GM21515 (cell line): ENCODE results near the gene TNFRSF1A.
"Not testable (repeated sequence)": the region's sequence is repeated elsewhere in the genome, so short reads cannot be mapped to it uniquely, and the experiment has no call there.

Experiments
- ATAC-seq: cut with Tn5 transposase; IDR thresholded peaks from one replicate; pipeline ENCODE4 v1.9.1; 2021; ENCODE audit not compliant: unreplicated experiment

The TNFRSF1A gene

GRCh38 chr12:6338536-6338935 is 3.3 kb downstream of the TNFRSF1A start:
- not testable (repeated sequence) for ATAC-seq

- ATAC-seq: no peak
Observed at GRCh38 chr12:6337958-6338433, 3.9 kb downstream of the TNFRSF1A start.

GRCh38 chr12:6336889-6337853 is 4.7 kb downstream of the TNFRSF1A start:
- no peak for ATAC-seq

- no peak for ATAC-seq
Observed at GRCh38 chr12:6336079-6336888, 5.6 kb downstream of the TNFRSF1A start.

- peak; percentile 67 for ATAC-seq
Observed at GRCh38 chr12:6335451-6336078, 6.3 kb downstream of the TNFRSF1A start.

GRCh38 chr12:6334940-6335450 is 6.9 kb downstream of the TNFRSF1A start:
- ATAC-seq: no peak

- no peak for ATAC-seq
Observed at GRCh38 chr12:6334359-6334758, 7.5 kb downstream of the TNFRSF1A start.

- no peak for ATAC-seq
Observed at GRCh38 chr12:6333566-6333965, 8.3 kb downstream of the TNFRSF1A start.

GRCh38 chr12:6333029-6333428 is 8.8 kb downstream of the TNFRSF1A start:
- no peak for ATAC-seq

GRCh38 chr12:6332459-6332858 is 9.4 kb downstream of the TNFRSF1A start:
- no peak for ATAC-seq

- ATAC-seq: no peak
Observed at GRCh38 chr12:6330999-6331714, 10.7 kb downstream of the TNFRSF1A start.

GRCh38 chr12:6330192-6330591 is 11.7 kb downstream of the TNFRSF1A start:
- no peak for ATAC-seq

GRCh38 chr12:6329703-6330064 is 12.2 kb downstream of the TNFRSF1A start:
- no peak for ATAC-seq

GRCh38 chr12:6328945-6329702 is 12.8 kb downstream of the TNFRSF1A start:
- no peak for ATAC-seq

- ATAC-seq: no peak
Observed at GRCh38 chr12:6328045-6328779, 13.7 kb downstream of the TNFRSF1A start.

GRCh38 chr12:6327229-6328041 is 14.4 kb downstream of the TNFRSF1A start:
- no peak for ATAC-seq

GRCh38 chr12:6326316-6327228 is 15.3 kb downstream of the TNFRSF1A start:
- ATAC-seq: no peak
